ENCODE measurements around the gene GNGT2.
"Not testable (repeated sequence)": the region's sequence is repeated elsewhere in the genome, so short reads cannot be mapped to it uniquely, and the experiment has no call there.

GNGT2 gene

DNA sequence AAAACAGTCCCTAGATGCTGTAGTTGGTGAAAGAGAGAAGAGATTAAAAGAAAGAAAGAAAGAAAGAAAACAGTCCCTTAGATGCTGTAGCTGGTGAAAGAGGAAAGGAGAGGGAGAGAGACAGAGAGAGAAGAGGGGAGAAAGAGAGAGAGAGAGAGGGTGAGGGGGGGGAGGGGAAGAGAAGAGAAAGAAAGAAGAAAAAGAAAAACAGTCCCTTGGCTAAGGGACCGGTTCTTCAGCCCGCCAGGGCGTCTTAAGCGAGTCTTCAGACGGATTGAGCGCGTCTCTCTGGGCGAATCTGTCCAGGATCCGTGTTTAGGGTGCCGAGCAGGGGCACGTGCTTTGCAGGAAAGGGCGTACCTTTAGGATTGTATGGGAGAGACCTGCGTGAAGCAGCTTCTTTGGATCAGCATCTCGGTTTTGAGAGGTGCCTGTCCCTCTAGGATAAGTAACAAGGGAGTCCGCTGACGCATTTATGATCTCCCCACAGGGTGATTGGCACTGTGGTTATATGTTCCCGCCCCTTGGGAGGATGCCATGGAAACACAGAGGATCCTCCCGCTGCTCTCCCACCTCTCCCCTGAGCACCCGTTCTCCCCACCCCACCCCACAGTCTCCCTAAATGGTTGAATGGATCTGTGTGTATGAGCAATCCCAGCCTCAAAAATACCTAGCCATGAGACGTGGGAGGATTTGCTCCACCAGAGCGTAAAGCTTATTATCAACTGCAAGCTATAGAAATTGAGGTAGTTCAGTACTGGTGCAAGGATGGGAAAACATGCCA is 16.7 kb downstream of the GNGT2 start:
- peak; percentile 54 for DNase-seq (ENCODE audit: low spot score)
- TF ChIP-seq CTCF (IDR thresholded peaks at IDR 0.05; ENCODE audit: extremely low read depth, missing control alignments), result no peak

GRCh38 chr17:49191917-49192741 is 18.2 kb downstream of the GNGT2 start:
- peak; percentile 53 for DNase-seq (ENCODE audit: low spot score)
- peak; percentile 20 for TF ChIP-seq CTCF (IDR thresholded peaks at IDR 0.05; ENCODE audit: extremely low read depth, missing control alignments)

- peak; percentile 39 for DNase-seq (ENCODE audit: low spot score)
- no peak for TF ChIP-seq CTCF (IDR thresholded peaks at IDR 0.05; ENCODE audit: extremely low read depth, missing control alignments)
Measured at GRCh38 chr17:49191409-49191916, 18.9 kb downstream of the GNGT2 start.

DNA sequence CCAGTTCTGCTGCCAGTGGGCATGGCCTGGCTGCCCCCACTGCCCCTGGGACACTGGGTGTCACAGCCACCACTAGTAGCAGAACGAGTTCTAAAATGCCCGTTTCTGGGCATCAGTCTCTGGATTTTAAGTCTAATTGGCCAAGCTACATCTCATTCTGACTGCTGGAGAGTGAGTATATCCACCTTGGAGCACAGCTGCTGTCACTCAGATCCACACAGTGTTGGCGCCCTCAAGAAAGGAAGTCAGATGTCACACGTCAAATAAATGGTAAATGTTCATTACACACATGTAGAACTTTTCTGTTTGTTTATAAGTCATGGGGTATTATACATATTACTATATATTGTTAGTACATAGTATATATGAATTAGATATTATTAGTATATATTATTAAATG is 19.4 kb downstream of the GNGT2 start:
- DNase-seq (ENCODE audit: low spot score), result no peak
- no peak for TF ChIP-seq CTCF (IDR thresholded peaks at IDR 0.05; ENCODE audit: extremely low read depth, missing control alignments)

- no peak for DNase-seq (ENCODE audit: low spot score)
- no peak for TF ChIP-seq CTCF (IDR thresholded peaks at IDR 0.05; ENCODE audit: extremely low read depth, missing control alignments)
Measured at GRCh38 chr17:49187301-49187700, 23.1 kb downstream of the GNGT2 start.

DNA sequence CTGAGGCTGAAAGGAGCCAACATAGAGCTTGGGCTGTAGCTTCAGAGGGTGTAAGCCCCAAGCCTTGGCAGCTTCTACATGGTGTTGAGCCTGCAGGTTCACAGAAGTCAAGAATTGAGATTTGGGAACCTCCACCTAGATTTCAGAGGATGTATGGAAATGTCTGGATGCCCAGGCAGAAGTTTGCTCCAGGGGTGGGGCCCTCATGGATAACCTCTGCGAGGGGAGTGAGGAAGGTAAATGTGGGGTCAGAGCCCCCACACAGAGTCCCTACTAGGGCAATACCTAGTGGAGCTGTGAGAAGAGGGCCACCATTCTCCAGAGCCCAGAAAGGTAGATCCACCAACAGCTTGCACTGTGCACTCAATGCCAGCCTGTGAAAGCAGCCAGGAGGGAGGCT is 25.0 kb downstream of the GNGT2 start:
- DNase-seq (ENCODE audit: low spot score), result not testable (repeated sequence)

DNA sequence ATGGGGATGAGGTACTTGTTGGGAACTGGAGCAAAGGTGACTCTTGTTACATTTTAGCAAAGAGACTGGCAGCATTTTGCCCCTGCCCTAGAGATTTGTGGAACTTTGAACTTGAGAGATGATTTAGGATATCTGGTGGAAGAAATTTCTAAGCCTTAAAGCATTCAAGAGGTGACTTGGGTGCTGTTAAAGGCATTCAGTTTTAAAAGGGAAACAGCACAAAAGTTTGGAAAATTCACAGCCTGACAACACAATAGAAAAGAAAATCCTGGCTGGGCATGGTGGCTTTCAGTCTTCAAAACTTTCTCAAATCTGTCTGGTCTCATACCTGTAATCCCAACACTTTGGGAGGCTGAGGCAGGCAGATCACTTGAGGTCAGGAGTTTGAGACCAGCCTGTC is 25.9 kb downstream of the GNGT2 start:
- not testable (repeated sequence) for DNase-seq (ENCODE audit: low spot score)

- TF ChIP-seq CTCF (IDR thresholded peaks at IDR 0.05; ENCODE audit: extremely low read depth, missing control alignments), result no peak
- DNase-seq (ENCODE audit: low spot score), result no peak
Measured at GRCh38 chr17:49183801-49184200, 26.6 kb downstream of the GNGT2 start.

Measured in GM20000 (cell line).